ENCODE results near the gene SAXO1.
"Not testable (repeated sequence)": the region's sequence is repeated elsewhere in the genome, so short reads cannot be mapped to it uniquely, and the experiment has no call there.

The SAXO1 gene

DNA sequence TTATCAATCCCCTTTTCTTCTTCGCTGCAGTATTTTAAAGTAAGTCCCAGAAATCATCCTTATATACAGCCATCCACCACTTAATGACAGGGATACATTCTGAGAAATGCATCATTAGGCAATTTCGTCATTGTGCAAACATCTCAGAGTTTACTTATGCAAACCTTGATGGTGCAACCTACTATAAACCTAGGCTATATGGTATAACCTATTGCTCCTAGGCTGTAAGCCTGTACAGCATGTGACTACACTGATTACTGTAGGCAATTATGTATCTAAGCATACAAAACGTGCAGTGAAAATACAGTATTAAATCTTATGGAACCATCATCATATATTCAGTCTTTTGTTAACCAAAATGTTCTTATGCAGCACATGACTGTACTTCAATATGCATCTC is 36.8 kb downstream of the SAXO1 start:
- no peak overlapping the region for H3K27ac ChIP-seq (ENCODE audit: low read length)
- H3K36me3 ChIP-seq (ENCODE audit: control insufficient read depth, low read depth, low read length): no peaks in the 10 kb centered on the region
- no peak overlapping the region for H3K4me3 ChIP-seq (ENCODE audit: low read length)
- H3K9ac ChIP-seq (ENCODE audit: low read length): no peak overlapping the region
- H3K4me1 ChIP-seq (ENCODE audit: control insufficient read depth, low read depth, low read length): peaks cover 4% of the 10 kb centered on the region
- no peaks in the 10 kb centered on the region for H3K9me3 ChIP-seq (ENCODE audit: control insufficient read depth, low read depth, low read length)
- H3K27me3 ChIP-seq (ENCODE audit: control insufficient read depth, insufficient read depth, low read length): no peaks in the 10 kb centered on the region

DNA sequence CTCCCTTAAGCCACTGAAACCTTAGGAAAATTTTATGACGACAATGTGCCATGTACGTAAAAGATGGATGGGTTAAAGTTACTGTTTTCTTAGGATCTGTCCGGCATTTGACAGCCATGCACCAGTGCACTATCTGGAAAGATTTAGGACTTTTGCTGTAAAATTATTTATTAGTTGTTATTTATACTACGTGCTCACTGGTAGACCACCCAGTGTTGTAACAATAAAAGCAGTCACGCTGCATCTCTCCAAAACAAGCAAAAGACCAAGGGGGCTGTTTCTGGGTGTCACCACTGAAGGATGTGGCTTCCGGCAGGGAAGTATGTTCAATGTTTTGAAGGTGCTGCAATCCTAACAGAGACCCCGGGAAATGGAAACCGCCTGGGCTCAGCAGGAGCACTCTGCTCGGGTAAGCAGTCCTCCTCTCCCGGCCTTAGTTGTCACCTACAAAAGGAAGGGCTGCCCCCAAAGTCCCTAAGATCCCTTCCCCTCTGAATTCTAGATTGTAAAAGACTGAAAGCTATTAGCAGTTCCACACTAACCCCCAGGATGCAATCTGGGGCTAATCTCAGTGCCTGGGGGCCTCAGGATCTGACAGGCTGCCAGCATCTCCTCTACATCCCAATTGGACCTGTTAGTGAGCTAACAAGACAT is 38.6 kb downstream of the SAXO1 start:
- no peak overlapping the region for H3K4me3 ChIP-seq (ENCODE audit: low read length)
- H3K36me3 ChIP-seq (ENCODE audit: control insufficient read depth, low read depth, low read length): no peaks in the 10 kb centered on the region
- no peak overlapping the region for H3K9ac ChIP-seq (ENCODE audit: low read length)
- H3K4me1 ChIP-seq (ENCODE audit: control insufficient read depth, low read depth, low read length): peaks cover 4% of the 10 kb centered on the region
- no peaks in the 10 kb centered on the region for H3K27me3 ChIP-seq (ENCODE audit: control insufficient read depth, insufficient read depth, low read length)
- H3K27ac ChIP-seq (ENCODE audit: low read length): no peak overlapping the region
- no peaks in the 10 kb centered on the region for H3K9me3 ChIP-seq (ENCODE audit: control insufficient read depth, low read depth, low read length)

GRCh38 chr9:18991197-18991596 is 41.8 kb downstream of the SAXO1 start:
- not testable (repeated sequence) for H3K27ac ChIP-seq (ENCODE audit: low read length); H3K27me3 ChIP-seq (ENCODE audit: control insufficient read depth, insufficient read depth, low read length); H3K9ac ChIP-seq (ENCODE audit: low read length); H3K9me3 ChIP-seq (ENCODE audit: control insufficient read depth, low read depth, low read length); H3K36me3 ChIP-seq (ENCODE audit: control insufficient read depth, low read depth, low read length); H3K4me1 ChIP-seq (ENCODE audit: control insufficient read depth, low read depth, low read length); H3K4me3 ChIP-seq (ENCODE audit: low read length)

- Histone ChIP-seq H3K9ac (ENCODE audit: low read length) (no peak overlapping the region), H3K36me3 (ENCODE audit: control insufficient read depth, low read depth, low read length) (no peaks in the 10 kb centered on the region), H3K4me3 (ENCODE audit: low read length) (no peak overlapping the region), H3K4me1 (ENCODE audit: control insufficient read depth, low read depth, low read length) (peaks cover 4% of the 10 kb centered on the region), H3K27me3 (ENCODE audit: control insufficient read depth, insufficient read depth, low read length) (no peaks in the 10 kb centered on the region), H3K9me3 (ENCODE audit: control insufficient read depth, low read depth, low read length) (no peaks in the 10 kb centered on the region), H3K27ac (ENCODE audit: low read length) (no peak overlapping the region)
Measured at GRCh38 chr9:18990494-18990893, 42.5 kb downstream of the SAXO1 start.

- H3K4me3 ChIP-seq (ENCODE audit: low read length): no peak overlapping the region
- H3K9me3 ChIP-seq (ENCODE audit: control insufficient read depth, low read depth, low read length): no peaks in the 10 kb centered on the region
- H3K36me3 ChIP-seq (ENCODE audit: control insufficient read depth, low read depth, low read length): no peaks in the 10 kb centered on the region
- H3K27me3 ChIP-seq (ENCODE audit: control insufficient read depth, insufficient read depth, low read length): no peaks in the 10 kb centered on the region
- H3K9ac ChIP-seq (ENCODE audit: low read length): no peak overlapping the region
- no peak overlapping the region for H3K27ac ChIP-seq (ENCODE audit: low read length)
- H3K4me1 ChIP-seq (ENCODE audit: control insufficient read depth, low read depth, low read length): peaks cover 3% of the 10 kb centered on the region
Measured at GRCh38 chr9:18989865-18990264, 43.1 kb downstream of the SAXO1 start.

- Histone ChIP-seq H3K27ac (ENCODE audit: low read length) (no peak overlapping the region), H3K9ac (ENCODE audit: low read length) (no peak overlapping the region), H3K9me3 (ENCODE audit: control insufficient read depth, low read depth, low read length) (no peaks in the 10 kb centered on the region), H3K36me3 (ENCODE audit: control insufficient read depth, low read depth, low read length) (no peaks in the 10 kb centered on the region), H3K27me3 (ENCODE audit: control insufficient read depth, insufficient read depth, low read length) (no peaks in the 10 kb centered on the region), H3K4me3 (ENCODE audit: low read length) (no peak overlapping the region), H3K4me1 (ENCODE audit: control insufficient read depth, low read depth, low read length) (no peaks in the 10 kb centered on the region)
Measured at GRCh38 chr9:18989097-18989496, 43.9 kb downstream of the SAXO1 start.

GRCh38 chr9:18988003-18988402 is 45.0 kb downstream of the SAXO1 start:
- no peak overlapping the region for H3K27ac ChIP-seq (ENCODE audit: low read length)
- no peaks in the 10 kb centered on the region for H3K9me3 ChIP-seq (ENCODE audit: control insufficient read depth, low read depth, low read length)
- H3K9ac ChIP-seq (ENCODE audit: low read length): no peak overlapping the region
- no peak overlapping the region for H3K4me3 ChIP-seq (ENCODE audit: low read length)
- H3K36me3 ChIP-seq (ENCODE audit: control insufficient read depth, low read depth, low read length): no peaks in the 10 kb centered on the region
- no peaks in the 10 kb centered on the region for H3K4me1 ChIP-seq (ENCODE audit: control insufficient read depth, low read depth, low read length)
- H3K27me3 ChIP-seq (ENCODE audit: control insufficient read depth, insufficient read depth, low read length): no peaks in the 10 kb centered on the region

DNA sequence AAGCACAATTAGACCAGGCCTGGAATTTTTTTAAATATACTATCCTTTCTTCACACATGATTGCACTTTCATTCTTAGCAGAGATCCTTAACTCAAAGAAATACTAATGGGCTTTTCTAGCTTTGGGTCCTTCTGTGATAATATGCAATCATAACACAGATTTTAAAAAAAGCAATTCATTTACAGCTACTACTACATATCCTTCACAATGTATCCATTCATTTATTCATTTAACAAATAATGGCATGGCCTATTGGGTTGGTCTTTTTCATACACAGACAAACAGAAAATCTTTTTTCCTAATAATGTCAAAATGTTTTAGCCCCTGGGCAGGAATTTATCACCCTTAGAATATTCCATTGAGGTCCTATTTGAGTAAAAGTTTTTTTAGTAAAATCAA is 47.0 kb downstream of the SAXO1 start:
- no peaks in the 10 kb centered on the region for H3K9me3 ChIP-seq (ENCODE audit: control insufficient read depth, low read depth, low read length)
- H3K27me3 ChIP-seq (ENCODE audit: control insufficient read depth, insufficient read depth, low read length): no peaks in the 10 kb centered on the region
- H3K36me3 ChIP-seq (ENCODE audit: control insufficient read depth, low read depth, low read length): no peaks in the 10 kb centered on the region
- H3K27ac ChIP-seq (ENCODE audit: low read length): no peak overlapping the region
- no peaks in the 10 kb centered on the region for H3K4me1 ChIP-seq (ENCODE audit: control insufficient read depth, low read depth, low read length)
- no peak overlapping the region for H3K4me3 ChIP-seq (ENCODE audit: low read length)
- H3K9ac ChIP-seq (ENCODE audit: low read length): no peak overlapping the region

GRCh38 chr9:18985464-18985951 is 47.5 kb downstream of the SAXO1 start:
- no peaks in the 10 kb centered on the region for H3K4me1 ChIP-seq (ENCODE audit: control insufficient read depth, low read depth, low read length)
- H3K36me3 ChIP-seq (ENCODE audit: control insufficient read depth, low read depth, low read length): no peaks in the 10 kb centered on the region
- no peaks in the 10 kb centered on the region for H3K27me3 ChIP-seq (ENCODE audit: control insufficient read depth, insufficient read depth, low read length)
- H3K9me3 ChIP-seq (ENCODE audit: control insufficient read depth, low read depth, low read length): no peaks in the 10 kb centered on the region
- no peak overlapping the region for H3K4me3 ChIP-seq (ENCODE audit: low read length)
- H3K27ac ChIP-seq (ENCODE audit: low read length): no peak overlapping the region
- H3K9ac ChIP-seq (ENCODE audit: low read length): no peak overlapping the region

- Histone ChIP-seq H3K9me3 (ENCODE audit: control insufficient read depth, low read depth, low read length) (no peaks in the 10 kb centered on the region), H3K36me3 (ENCODE audit: control insufficient read depth, low read depth, low read length) (no peaks in the 10 kb centered on the region), H3K4me1 (ENCODE audit: control insufficient read depth, low read depth, low read length) (no peaks in the 10 kb centered on the region), H3K27me3 (ENCODE audit: control insufficient read depth, insufficient read depth, low read length) (no peaks in the 10 kb centered on the region), H3K9ac (ENCODE audit: low read length) (no peak overlapping the region), H3K4me3 (ENCODE audit: low read length) (no peak overlapping the region), H3K27ac (ENCODE audit: low read length) (no peak overlapping the region)
Measured at GRCh38 chr9:18982262-18982620, 50.8 kb downstream of the SAXO1 start.

DNA sequence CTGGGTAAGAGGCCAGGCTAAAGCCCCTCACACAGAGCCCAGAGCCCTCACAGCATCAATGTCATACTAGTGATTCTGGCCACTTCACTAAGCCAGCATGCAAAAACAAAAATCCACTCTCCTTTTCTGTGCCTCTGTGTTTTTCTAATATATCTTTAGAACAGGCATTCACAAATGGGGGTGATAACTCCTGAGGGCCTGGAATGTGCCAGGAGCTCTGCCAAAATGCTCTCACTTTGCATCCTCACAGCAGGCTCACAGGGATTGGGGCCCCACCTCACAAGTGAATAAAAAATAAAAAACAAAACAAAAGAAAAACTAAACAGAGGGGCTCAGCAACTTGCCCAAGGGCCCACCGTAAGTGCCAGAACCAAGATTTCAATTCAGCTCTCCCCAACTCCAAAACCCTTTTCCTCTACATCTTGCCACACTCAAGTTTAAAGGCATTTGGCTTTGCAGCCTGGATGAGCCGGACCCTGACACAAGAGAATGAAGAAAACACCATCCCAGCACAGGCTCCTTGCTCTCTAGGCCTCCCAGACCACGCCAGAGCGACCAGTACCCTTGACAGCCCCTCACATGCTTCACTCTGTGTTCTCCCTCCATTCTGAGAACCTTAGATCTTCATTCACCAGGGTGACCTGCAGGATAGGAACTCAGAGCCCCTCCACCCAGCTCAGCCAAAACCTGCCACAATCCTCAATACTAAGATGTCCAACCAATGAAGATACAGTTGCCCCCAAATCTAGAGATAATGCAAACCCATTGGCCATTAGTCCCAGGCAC is 51.3 kb downstream of the SAXO1 start:
- Histone ChIP-seq H3K4me3 (ENCODE audit: low read length) (no peak overlapping the region), H3K27ac (ENCODE audit: low read length) (no peak overlapping the region), H3K4me1 (ENCODE audit: control insufficient read depth, low read depth, low read length) (no peaks in the 10 kb centered on the region), H3K36me3 (ENCODE audit: control insufficient read depth, low read depth, low read length) (no peaks in the 10 kb centered on the region), H3K27me3 (ENCODE audit: control insufficient read depth, insufficient read depth, low read length) (no peaks in the 10 kb centered on the region), H3K9me3 (ENCODE audit: control insufficient read depth, low read depth, low read length) (no peaks in the 10 kb centered on the region), H3K9ac (ENCODE audit: low read length) (no peak overlapping the region)

- no peaks in the 10 kb centered on the region for H3K9me3 ChIP-seq (ENCODE audit: control insufficient read depth, low read depth, low read length)
Measured at GRCh38 chr9:18980189-18980588, 52.8 kb downstream of the SAXO1 start.

More at GRCh38 chr9:18980189-18980588, 52.8 kb downstream of the SAXO1 start:
- Histone ChIP-seq H3K4me3 (ENCODE audit: low read length) (no peak overlapping the region), H3K9ac (ENCODE audit: low read length) (no peak overlapping the region), H3K27me3 (ENCODE audit: control insufficient read depth, insufficient read depth, low read length) (no peaks in the 10 kb centered on the region), H3K4me1 (ENCODE audit: control insufficient read depth, low read depth, low read length) (no peaks in the 10 kb centered on the region), H3K27ac (ENCODE audit: low read length) (no peak overlapping the region), H3K36me3 (ENCODE audit: control insufficient read depth, low read depth, low read length) (no peaks in the 10 kb centered on the region)

Measured in iPS-18a (cell line).